Sigmoid colon (tissue), 4 donors: Measurements from ENCODE around the gene SPDYE1.
"Not testable (repeated sequence)": the region's sequence is repeated elsewhere in the genome, so short reads cannot be mapped to it uniquely, and the experiment has no call there.

Experiments
- CTCF ChIP-seq, 4 experiments: fragments of 450-650 bp in 3 of 4; fragments of 200-600 bp in 1 of 4; IDR thresholded peaks; one replicate each; pipeline ENCODE4 v1.5.1; 2016 to 2019; ENCODE audit warnings: antibody characterized with exemption in 4 of 4, mild to moderate bottlenecking in 3 of 4, moderate library complexity in 2 of 4
- EP300 ChIP-seq, 4 donors: sonication (generic); formaldehyde crosslinking; IDR thresholded peaks; one replicate each; pipeline ENCODE4 v1.6.1; 2017; ENCODE audit warnings: antibody characterized with exemption in 4 of 4
- POLR2A ChIP-seq, 2 donors: fragments of 450-650 bp; IDR thresholded peaks; one replicate each; pipeline ENCODE4 v1.6.1; 2016; ENCODE audit warnings: antibody characterized with exemption in 2 of 2, mild to moderate bottlenecking in 2 of 2, moderate library complexity in 2 of 2

GRCh38 chr7:44038961-44039558 lies 41.4 kb downstream of the SPDYE1 start:
- TF ChIP-seq POLR2A, CTCF, EP300 (IDR thresholded peaks at IDR 0.05): not testable (repeated sequence)
